Measurements from ENCODE around the gene MXD4. TPM values are rescaled to one million over a fixed set of nuclear protein-coding genes. Genes with fewer than 3 reads are reported as not detected.
"Not testable (repeated sequence)": the region's sequence is repeated elsewhere in the genome, so short reads cannot be mapped to it uniquely, and the experiment has no call there.

The MXD4 gene
- total RNA-seq, 1 donor from 2014 or later = 36.7 TPM

DNA sequence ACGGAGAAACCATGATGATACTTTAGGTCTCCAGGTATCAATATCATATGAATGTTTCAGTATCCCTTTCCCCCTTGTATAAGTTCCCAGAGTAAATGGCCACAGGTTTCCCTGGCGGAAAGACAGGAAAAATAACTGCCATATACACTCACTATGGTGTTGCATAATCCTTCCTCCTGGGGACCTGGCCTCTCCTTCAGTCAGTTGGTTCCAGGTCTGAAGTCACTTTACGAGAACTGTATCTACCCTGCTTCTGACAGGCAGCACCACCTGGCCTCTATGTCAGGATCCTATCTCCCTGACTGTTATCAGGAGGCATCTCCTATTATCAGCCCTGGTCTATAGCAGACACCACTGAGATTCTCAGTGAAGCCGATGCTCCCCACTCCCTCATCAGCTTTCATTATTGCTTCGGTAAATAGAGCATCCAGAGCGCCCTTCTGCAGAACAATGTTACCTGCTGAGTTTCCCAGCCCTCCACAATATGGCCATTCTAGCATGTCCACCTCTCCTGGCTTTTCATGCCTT, 42.6 kb downstream of the MXD4 start:
- no peak for ATAC-seq (ENCODE audit: low read depth)
- Mint-ChIP-seq H3K27ac (no peak overlapping the region), H3K27me3 (no peaks in the 10 kb centered on the region), H3K9me3 (no peaks in the 10 kb centered on the region), H3K4me1 (peaks cover 4% of the 10 kb centered on the region), H3K36me3 (ENCODE audit: low read depth) (peaks cover 10% of the 10 kb centered on the region), H3K4me3 (no peak overlapping the region)
- CTCF ChIA-PET = interaction anchor here (0.7 to 3.3 kb wide), 21 partner anchors 11 to 599 kb away, joined by 3 to 39 read pairs (median 6); partner anchors contain the start of genes CFAP99, HAUS3, POLN and RNF4
- intact Hi-C loops (cut with micrococcal nuclease) = no loop called here
- TF ChIP-seq CTCF (IDR thresholded peaks at IDR 0.05) = no peak
- DNase-seq = no peak
- POLR2A ChIA-PET = interaction anchor here (1.0 kb wide), 1 partner anchor 19 kb away, joined by 3 read pairs; no protein-coding TSS in a partner anchor

DNA sequence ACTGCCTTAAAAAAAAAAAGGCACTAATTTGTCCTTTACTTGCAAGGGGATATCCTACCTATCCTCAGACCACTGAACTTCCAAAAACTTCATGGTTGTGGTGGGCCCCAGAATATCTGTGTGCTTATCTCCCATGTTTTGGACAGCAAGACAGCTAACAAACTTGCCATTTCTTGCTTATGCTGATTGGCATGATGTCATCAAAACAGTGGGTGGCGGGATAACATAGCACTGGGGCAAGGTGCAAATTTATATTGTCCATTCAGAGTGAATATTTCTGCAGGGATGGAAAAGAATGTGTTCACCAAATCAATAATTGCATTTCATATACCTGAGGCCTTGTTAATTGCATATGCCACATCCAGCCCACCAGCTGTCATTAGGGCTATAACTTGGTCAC, 43.5 kb downstream of the MXD4 start:
- POLR2A ChIA-PET = no interaction called here
- no peak for TF ChIP-seq CTCF (IDR thresholded peaks at IDR 0.05)
- Mint-ChIP-seq H3K9me3 (no peaks in the 10 kb centered on the region), H3K27me3 (no peaks in the 10 kb centered on the region), H3K4me3 (no peak overlapping the region), H3K27ac (no peak overlapping the region), H3K36me3 (ENCODE audit: low read depth) (peaks cover 8% of the 10 kb centered on the region), H3K4me1 (peaks cover 4% of the 10 kb centered on the region)
- intact Hi-C loops (cut with micrococcal nuclease) = no loop called here
- no peak for ATAC-seq (ENCODE audit: low read depth)
- CTCF ChIA-PET = interaction anchor here (0.8 to 3.3 kb wide), 2 partner anchors 135 to 225 kb away, joined by 3 to 39 read pairs; no protein-coding TSS in a partner anchor
- DNase-seq = no peak

GRCh38 chr4:2217726-2218125, 44.2 kb downstream of the MXD4 start:
- Mint-ChIP-seq H3K4me3 (no peak overlapping the region), H3K9me3 (no peaks in the 10 kb centered on the region), H3K27me3 (no peaks in the 10 kb centered on the region), H3K36me3 (ENCODE audit: low read depth) (peaks cover 1% of the 10 kb centered on the region), H3K27ac (no peak overlapping the region), H3K4me1 (peaks cover 4% of the 10 kb centered on the region)
- ATAC-seq (ENCODE audit: low read depth) (no peak), DNase-seq (no peak)
- CTCF ChIA-PET = interaction anchor here (0.8 kb wide), 1 partner anchor 136 kb away, joined by 3 read pairs; no protein-coding TSS in a partner anchor
- intact Hi-C loops (cut with micrococcal nuclease) = no loop called here
- POLR2A ChIA-PET = no interaction called here
- TF ChIP-seq CTCF (IDR thresholded peaks at IDR 0.05) = no peak

GRCh38 chr4:2212831-2213230, 49.1 kb downstream of the MXD4 start:
- DNase-seq = no peak
- Mint-ChIP-seq H3K9me3 (no peaks in the 10 kb centered on the region), H3K4me3 (no peak overlapping the region), H3K27me3 (no peaks in the 10 kb centered on the region), H3K36me3 (ENCODE audit: low read depth) (no peaks in the 10 kb centered on the region), H3K27ac (no peak overlapping the region), H3K4me1 (no peaks in the 10 kb centered on the region)
- intact Hi-C loops (cut with micrococcal nuclease) = no loop called here
- no peak for TF ChIP-seq CTCF (IDR thresholded peaks at IDR 0.05)
- CTCF ChIA-PET = interaction anchor here (0.6 kb wide), 1 partner anchor 208 kb away, joined by 3 read pairs; no protein-coding TSS in a partner anchor
- POLR2A ChIA-PET = no interaction called here
- no peak for ATAC-seq (ENCODE audit: low read depth)

DNA sequence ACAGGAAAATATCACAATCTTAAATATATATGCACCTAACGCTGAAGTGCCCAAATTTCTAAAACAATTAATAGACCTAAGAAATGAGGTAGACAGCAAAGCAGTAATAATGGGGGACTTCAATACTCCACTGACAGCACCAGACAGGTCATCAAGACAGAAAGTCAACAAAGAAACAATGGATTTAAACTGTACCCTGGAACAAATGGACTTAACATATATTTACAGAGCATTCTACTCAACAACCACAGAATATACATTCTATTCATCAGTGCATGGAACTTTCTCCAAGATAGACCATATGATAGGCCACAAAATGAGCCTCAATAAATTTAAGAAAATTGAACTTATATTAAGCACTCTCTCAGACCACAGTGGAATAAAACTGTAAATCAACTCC, 59.1 kb downstream of the MXD4 start:
- DNase-seq; intact Hi-C loops (cut with micrococcal nuclease); H3K36me3 Mint-ChIP-seq (ENCODE audit: low read depth); H3K27ac Mint-ChIP-seq; H3K9me3 Mint-ChIP-seq; H3K27me3 Mint-ChIP-seq; H3K4me1 Mint-ChIP-seq; CTCF ChIA-PET; H3K4me3 Mint-ChIP-seq; ATAC-seq (ENCODE audit: low read depth); POLR2A ChIA-PET: not testable (repeated sequence)

Other genes starting within 250 kb of the MXD4 start
- 0.15 and 0.24 TPM in 2 replicates for gene NAT8L, start 202.8 kb downstream of the MXD4 start, total RNA-seq
- 17.9 and 19.0 TPM in 2 replicates for gene HAUS3, start 20.0 kb downstream of the MXD4 start, total RNA-seq
- 1.4 and 1.7 TPM in 2 replicates for gene POLN, start 20.0 kb downstream of the MXD4 start, total RNA-seq
- gene ZFYVE28, start 156.5 kb upstream of the MXD4 start, total RNA-seq = 5.9 and 6.1 TPM in 2 replicates
- not detected in 2 replicates for gene CFAP99, start 156.8 kb upstream of the MXD4 start, total RNA-seq
- gene RNF4, start 207.0 kb upstream of the MXD4 start, total RNA-seq = 93.5 and 93.6 TPM in 2 replicates

Measured in activated B cell treated with CpG ODN at 0.5 μM for 24 hours (primary cell).